ENCODE results near the gene RABGAP1L.

DNA sequence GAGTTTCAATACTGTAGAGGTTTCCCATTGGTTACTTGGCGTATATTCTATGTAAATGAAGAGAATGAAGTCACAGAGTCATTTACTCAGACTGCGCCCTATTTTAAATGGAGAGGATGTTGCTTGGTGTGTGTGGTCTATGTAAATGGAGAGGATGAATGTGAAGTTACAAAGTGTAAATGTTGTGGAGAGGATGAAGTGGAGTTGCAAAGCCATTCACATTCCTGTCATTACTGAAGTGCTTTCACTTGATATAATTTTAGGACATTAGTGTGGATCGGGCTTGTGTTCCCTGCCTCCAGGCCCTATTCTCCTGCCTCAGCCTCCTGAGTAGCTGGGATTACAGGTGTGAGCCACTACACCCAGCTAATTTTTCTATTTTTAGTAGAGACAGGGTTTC, 741.0 kb downstream of the RABGAP1L start:
- TF ChIP-seq POLR2A (IDR thresholded peaks at IDR 0.05; ENCODE audit: low read length) (no peak), GATA1 (IDR thresholded peaks at IDR 0.05; ENCODE audit: low read depth, low read length) (no peak)

Data from erythroblast (primary cell).